IMR-90 (cell line): ENCODE data around the gene KLK5. TPM values are rescaled to one million over a fixed set of nuclear protein-coding genes. Genes with fewer than 3 reads are reported as not detected.
"Not testable (repeated sequence)": the region's sequence is repeated elsewhere in the genome, so short reads cannot be mapped to it uniquely, and the experiment has no call there.

Experiments used
- ATAC-seq: fragments of 200-7000 bp; cut with Tn5 transposase; 2 replicates; pipeline ENCODE4 v1.9.1; 2020; ENCODE audit warnings: low read depth, mild to moderate bottlenecking, moderate library complexity
- BruUV-seq: library from RNA; stranded (reverse); fragments of 400-500 nt; replicated peaks from 2 replicates; lab custom pipeline; 2021; lab: Mats Ljungman, UMichigan
- CTCF ChIA-PET: fragments of 300-600 bp; formaldehyde crosslinking; extraction: SDS; loops from one replicate; lab custom pipeline; 2021; ENCODE audit warnings: antibody characterized with exemption; lab: Yijun Ruan, JAX
- POLR2A ChIA-PET: fragments of 300-600 bp; sonication (Branson Sonifier 250); formaldehyde crosslinking; loops from one replicate; lab custom pipeline; 2022; ENCODE audit warnings: antibody characterized with exemption; ENCODE audit not compliant: unreplicated experiment; lab: Charles Lee
- DNase-seq: peaks from one replicate; pipeline ENCODE4 v3.0.0; 2013
- H2AFZ ChIP-seq: replicated peaks from 2 replicates; pipeline ENCODE3; 2013; ENCODE audit warnings: low read length, mild to moderate bottlenecking; ENCODE audit not compliant: poor library complexity
- H2AK5ac ChIP-seq: 2 replicates; pipeline ENCODE4 v1.6.1; 2013; ENCODE audit warnings: low read depth, low read length, inconsistent platforms
- H2AK9ac ChIP-seq: replicated peaks from 2 replicates; pipeline ENCODE3; 2013; ENCODE audit warnings: mild to moderate bottlenecking, low read depth, low read length, moderate library complexity; ENCODE audit not compliant: poor library complexity
- H2BK120ac ChIP-seq: 2 replicates; pipeline ENCODE4 v1.6.1; 2013; ENCODE audit warnings: low read depth, low read length, inconsistent platforms
- H2BK15ac ChIP-seq: 3 replicates; pipeline ENCODE4 v1.6.1; 2013; ENCODE audit warnings: low read depth, low read length, inconsistent platforms
- H2BK20ac ChIP-seq: 2 replicates; pipeline ENCODE4 v1.6.1; 2013; ENCODE audit warnings: low read depth, mild to moderate bottlenecking, inconsistent platforms, low read length, moderate library complexity
- H2BK5ac ChIP-seq: 2 replicates; pipeline ENCODE4 v1.6.1; 2013; ENCODE audit warnings: mild to moderate bottlenecking, low read depth, low read length, inconsistent platforms; ENCODE audit not compliant: poor library complexity, severe bottlenecking
- H3K14ac ChIP-seq: replicated peaks from 2 replicates; pipeline ENCODE4 v1.6.1; 2013; ENCODE audit warnings: low read depth, low read length, inconsistent platforms
- H3K18ac ChIP-seq: 2 replicates; pipeline ENCODE4 v1.6.1; 2013; ENCODE audit warnings: low read depth, low read length, control low read depth
- H3K23ac ChIP-seq: 2 replicates; pipeline ENCODE4 v1.6.1; 2013; ENCODE audit warnings: low read depth, low read length, inconsistent platforms
- H3K27ac ChIP-seq: 2 replicates; pipeline ENCODE4 v1.5.1; 2013; ENCODE audit warnings: mild to moderate bottlenecking, control low read depth, low read length; ENCODE audit not compliant: insufficient read depth
- H3K27me3 ChIP-seq: 2 replicates; pipeline ENCODE4 v1.6.1; 2013; ENCODE audit warnings: low read length; ENCODE audit not compliant: control insufficient read depth, insufficient read depth
- H3K36me3 ChIP-seq: 2 replicates; pipeline ENCODE4 v1.6.1; 2013; ENCODE audit warnings: low read length, mixed read lengths; ENCODE audit not compliant: control insufficient read depth, insufficient read depth
- H3K4ac ChIP-seq: 2 replicates; pipeline ENCODE4 v1.6.1; 2013; ENCODE audit warnings: low read depth, low read length, inconsistent platforms
- H3K4me1 ChIP-seq: 2 replicates; pipeline ENCODE4 v1.6.1; 2013; ENCODE audit warnings: low read length, mixed read lengths; ENCODE audit not compliant: control insufficient read depth, insufficient read depth
- H3K4me2 ChIP-seq: 2 replicates; pipeline ENCODE4 v1.6.1; 2013; ENCODE audit warnings: low read depth, mild to moderate bottlenecking, control low read depth, low read length, moderate library complexity
- H3K4me3 ChIP-seq: 2 replicates; pipeline ENCODE4 v1.5.1; 2013; ENCODE audit warnings: low read depth, mild to moderate bottlenecking, control low read depth, low read length, moderate library complexity; ENCODE audit not compliant: insufficient read depth
- H3K56ac ChIP-seq: 2 replicates; pipeline ENCODE4 v1.6.1; 2013; ENCODE audit warnings: low read length, inconsistent platforms; ENCODE audit not compliant: insufficient read depth; ENCODE audit errors: extremely low read depth
- H3K79me1 ChIP-seq, 2 experiments: 2 replicates each; pipeline ENCODE4 v1.6.1; 2013; ENCODE audit warnings: low read length in 2 of 2, inconsistent platforms in 1 of 2, low read depth in 1 of 2
- H3K9ac ChIP-seq: 2 replicates; pipeline ENCODE4 v1.6.1; 2013; ENCODE audit warnings: low read depth, low read length, control low read depth
- H3K9me1 ChIP-seq: 2 replicates; pipeline ENCODE4 v1.6.1; 2013; ENCODE audit warnings: low read length, inconsistent platforms; ENCODE audit not compliant: insufficient read depth
- H3K9me3 ChIP-seq: 2 replicates; pipeline ENCODE4 v1.6.1; 2013; ENCODE audit warnings: low read length; ENCODE audit not compliant: control insufficient read depth, insufficient read depth
- H4K20me1 ChIP-seq: 2 replicates; pipeline ENCODE4 v1.6.1; 2013; ENCODE audit warnings: low read length, inconsistent platforms; ENCODE audit not compliant: insufficient read depth
- H4K5ac ChIP-seq: 2 replicates; pipeline ENCODE4 v1.6.1; 2013; ENCODE audit warnings: mild to moderate bottlenecking, low read depth, low read length, control low read depth
- H4K8ac ChIP-seq, 2 experiments: 2 replicates each; pipeline ENCODE4 v1.6.1; 2013; ENCODE audit warnings: low read depth in 2 of 2, low read length in 2 of 2, control low read depth in 1 of 2, inconsistent platforms in 1 of 2
- H4K91ac ChIP-seq: 2 replicates; pipeline ENCODE4 v1.6.1; 2013; ENCODE audit warnings: low read depth, low read length, inconsistent platforms; ENCODE audit not compliant: insufficient read depth
- WGBS, 2 experiments: methylation state at CpG; one replicate each; pipeline versions ENCODE4 v1.1.5 to v1.1.7; 2013; ENCODE audit warnings: missing lambda C conversion rate in 2 of 2; ENCODE audit not compliant: insufficient read length in 1 of 2; ENCODE audit errors: extremely low coverage in 2 of 2; 5-methylcytosine and 5-hydroxymethylcytosine counted together
- dilution Hi-C: fragments of 300-500 bp; cut with HindIII; formaldehyde crosslinking; loops from one replicate; pipeline ENCODE4 v1.14.3; 2018; ENCODE audit warnings: low sequenced_read_pairs; ENCODE audit not compliant: unreplicated experiment
- in situ Hi-C: fragments of 300-500 bp; cut with MboI; formaldehyde crosslinking; loops from 3 replicates; pipeline ENCODE4 v1.14.3; 2019; ENCODE audit warnings: low sequenced_read_pairs, inconsistent platforms, mixed read lengths
- intact Hi-C: fragments of 100-400 bp; cut with micrococcal nuclease; formaldehyde crosslinking; loops from 2 replicates; pipeline ENCODE4 v1.10.0; 2022
- polyA plus RNA-seq, 3 experiments: library from polyadenylated mRNA; depleted of rRNA; stranded (reverse); fragments of >200 nt; gene quantifications; 2 replicates each; pipeline ENCODE4 v1.2.3, GENCODE V29; 2012; ENCODE audit warnings: low replicate concordance in 1 of 3
- total RNA-seq: library from RNA; depleted of rRNA; stranded (reverse); fragments of >200 nt; gene quantifications from 2 replicates; pipeline ENCODE4 v1.2.3, GENCODE V29; 2012

Gene KLK5
- total and polyA plus RNA-seq, 2 of the 4 experiments (the other 2 are of a cell fraction) = not detected

GRCh38 chr19:50969810-50970209, 17.0 kb upstream of the KLK5 start:
- BruUV-seq, in situ Hi-C loops: not testable (repeated sequence)

More at GRCh38 chr19:50969810-50970209, 17.0 kb upstream of the KLK5 start:
- ATAC-seq, CTCF ChIA-PET, H3K9me3 ChIP-seq, H3K4me3 ChIP-seq, H2BK5ac ChIP-seq, DNase-seq, H2AK5ac ChIP-seq, H3K56ac ChIP-seq, H3K4me1 ChIP-seq, H2BK15ac ChIP-seq, H3K36me3 ChIP-seq, H4K5ac ChIP-seq, H3K27ac ChIP-seq, H3K9ac ChIP-seq, H3K9me1 ChIP-seq, H4K20me1 ChIP-seq, dilution Hi-C loops, H2BK120ac ChIP-seq, H3K4me2 ChIP-seq, intact Hi-C loops, H2AFZ ChIP-seq, H3K14ac ChIP-seq, H4K91ac ChIP-seq, H4K8ac ChIP-seq, H3K18ac ChIP-seq, H3K79me1 ChIP-seq, H3K27me3 ChIP-seq, H3K23ac ChIP-seq, H2AK9ac ChIP-seq, POLR2A ChIA-PET, H2BK20ac ChIP-seq, H3K4ac ChIP-seq: not testable (repeated sequence)
- WGBS, 2 experiments = no CpG with 5 or more reads among the region's 3 CpGs
